ENCODE measurements around the gene TNS3.
"Not testable (repeated sequence)": the region's sequence is repeated elsewhere in the genome, so short reads cannot be mapped to it uniquely, and the experiment has no call there.

Gene TNS3

GRCh38 chr7:47452295-47452694 is 129.6 kb downstream of the TNS3 start:
- DNase-seq (ENCODE audit: low read depth, low spot score) = no peak

GRCh38 chr7:47451851-47452205 is 130.1 kb downstream of the TNS3 start:
- no peak for DNase-seq (ENCODE audit: low read depth, low spot score)

GRCh38 chr7:47449810-47450590 is 131.9 kb downstream of the TNS3 start:
- DNase-seq (ENCODE audit: low read depth, low spot score) = no peak

GRCh38 chr7:47448971-47449370 is 132.9 kb downstream of the TNS3 start:
- DNase-seq (ENCODE audit: low read depth, low spot score) = no peak

- no peak for DNase-seq (ENCODE audit: low read depth, low spot score)
Measured at GRCh38 chr7:47447621-47448349, 134.1 kb downstream of the TNS3 start.

- no peak for DNase-seq (ENCODE audit: low read depth, low spot score)
Measured at GRCh38 chr7:47446871-47447466, 134.9 kb downstream of the TNS3 start.

GRCh38 chr7:47444376-47445098 is 137.4 kb downstream of the TNS3 start:
- no peak for DNase-seq (ENCODE audit: low read depth, low spot score)

GRCh38 chr7:47443049-47443448 is 138.9 kb downstream of the TNS3 start:
- DNase-seq (ENCODE audit: low read depth, low spot score) = no peak

- DNase-seq (ENCODE audit: low read depth, low spot score) = no peak
Measured at GRCh38 chr7:47442605-47442865, 139.4 kb downstream of the TNS3 start.

GRCh38 chr7:47441796-47442604 is 139.9 kb downstream of the TNS3 start:
- no peak for DNase-seq (ENCODE audit: low read depth, low spot score)

- DNase-seq (ENCODE audit: low read depth, low spot score) = not testable (repeated sequence)
Measured at GRCh38 chr7:47441048-47441447, 140.9 kb downstream of the TNS3 start.

- DNase-seq (ENCODE audit: low read depth, low spot score) = no peak
Measured at GRCh38 chr7:47440320-47440719, 141.6 kb downstream of the TNS3 start.

GRCh38 chr7:47439181-47439667 is 142.7 kb downstream of the TNS3 start:
- no peak for DNase-seq (ENCODE audit: low read depth, low spot score)

GRCh38 chr7:47438411-47439029 is 143.4 kb downstream of the TNS3 start:
- DNase-seq (ENCODE audit: low read depth, low spot score) = no peak

GRCh38 chr7:47435889-47436312 is 146.0 kb downstream of the TNS3 start:
- DNase-seq (ENCODE audit: low read depth, low spot score) = peak; percentile 33

- DNase-seq (ENCODE audit: low read depth, low spot score) = no peak
Measured at GRCh38 chr7:47433564-47433895, 148.4 kb downstream of the TNS3 start.

GRCh38 chr7:47432671-47433563 is 149.0 kb downstream of the TNS3 start:
- DNase-seq (ENCODE audit: low read depth, low spot score) = no peak

GRCh38 chr7:47430422-47430821 is 151.5 kb downstream of the TNS3 start:
- DNase-seq (ENCODE audit: low read depth, low spot score) = no peak

GRCh38 chr7:47428768-47429472 is 153.0 kb downstream of the TNS3 start:
- DNase-seq (ENCODE audit: low read depth, low spot score) = no peak
